Mucosa of descending colon (tissue), 3 donors: Measurements from ENCODE around the gene FFAR1. TPM values are rescaled to one million over a fixed set of nuclear protein-coding genes. Genes with fewer than 3 reads are reported as not detected.
A peak's percentile ranks its signal among the peaks of the same experiment; 100 is the strongest.

Experiments
- ATAC-seq: fragments of 200-7000 bp; cut with Tn5 transposase; one replicate; pipeline ENCODE4 v1.9.1; 2020; ENCODE audit warnings: mild to moderate bottlenecking, moderate library complexity
- DNase-seq, 3 donors: peaks; one replicate each; pipeline ENCODE4 v3.0.0-alpha.2; 2020
- H3K36me3 ChIP-seq: fragments of 200-600 bp; one replicate; pipeline ENCODE4 v1.8.0; 2021; ENCODE audit warnings: low read depth, mild to moderate bottlenecking
- H3K4me1 ChIP-seq: fragments of 200-600 bp; one replicate; pipeline ENCODE4 v1.8.0; 2021; ENCODE audit warnings: low read depth, mild to moderate bottlenecking
- H3K4me3 ChIP-seq: fragments of 200-600 bp; one replicate; pipeline ENCODE4 v1.8.0; 2021; ENCODE audit warnings: mild to moderate bottlenecking
- H3K9me3 ChIP-seq: fragments of 200-600 bp; one replicate; pipeline ENCODE4 v1.8.0; 2021; ENCODE audit warnings: mild to moderate bottlenecking
- intact Hi-C, 2 donors: fragments of 100-400 bp; cut with DNase I in 1 of 2; cut with micrococcal nuclease in 1 of 2; formaldehyde crosslinking; loops; one replicate each; pipeline versions ENCODE4 v1.11.0 to v1.11.1; 2022; cut with DNase I, micrococcal nuclease
- total RNA-seq, 3 donors: library from RNA; stranded (reverse); fragmentation: NEBNext Ultra II Directional in 2 of 3; extraction: Animal tissue kit (Norgen Biotek cat#: 25700) in 2 of 3; gene quantifications; one replicate each; pipeline versions ENCODE4 v1.2.1 to v1.2.4, GENCODE V29; 2021 to 2023
- TF ChIP-seq, protein P1 (sequence below): fragments of 200-600 bp; IDR thresholded peaks from one replicate; pipeline ENCODE4 v1.8.0; 2022; ENCODE audit warnings: antibody characterized with exemption, mild to moderate bottlenecking
- donor health status: DM: no; HTN: no; CAD: no; lungs with moderate emphysema.
- donor health status: DM: no; HTN: no; CAD: no.
- donor health status: DM: no; HTN: yes; CAD: no.

The FFAR1 gene
- total RNA-seq, 3 donors from 2014 or later: not detected

- Histone ChIP-seq H3K4me3 (no peak overlapping the region), H3K4me1 (no peaks in the 10 kb centered on the region), H3K36me3 (no peaks in the 10 kb centered on the region), H3K9me3 (no peaks in the 10 kb centered on the region)
- TF ChIP-seq, protein P1, sequence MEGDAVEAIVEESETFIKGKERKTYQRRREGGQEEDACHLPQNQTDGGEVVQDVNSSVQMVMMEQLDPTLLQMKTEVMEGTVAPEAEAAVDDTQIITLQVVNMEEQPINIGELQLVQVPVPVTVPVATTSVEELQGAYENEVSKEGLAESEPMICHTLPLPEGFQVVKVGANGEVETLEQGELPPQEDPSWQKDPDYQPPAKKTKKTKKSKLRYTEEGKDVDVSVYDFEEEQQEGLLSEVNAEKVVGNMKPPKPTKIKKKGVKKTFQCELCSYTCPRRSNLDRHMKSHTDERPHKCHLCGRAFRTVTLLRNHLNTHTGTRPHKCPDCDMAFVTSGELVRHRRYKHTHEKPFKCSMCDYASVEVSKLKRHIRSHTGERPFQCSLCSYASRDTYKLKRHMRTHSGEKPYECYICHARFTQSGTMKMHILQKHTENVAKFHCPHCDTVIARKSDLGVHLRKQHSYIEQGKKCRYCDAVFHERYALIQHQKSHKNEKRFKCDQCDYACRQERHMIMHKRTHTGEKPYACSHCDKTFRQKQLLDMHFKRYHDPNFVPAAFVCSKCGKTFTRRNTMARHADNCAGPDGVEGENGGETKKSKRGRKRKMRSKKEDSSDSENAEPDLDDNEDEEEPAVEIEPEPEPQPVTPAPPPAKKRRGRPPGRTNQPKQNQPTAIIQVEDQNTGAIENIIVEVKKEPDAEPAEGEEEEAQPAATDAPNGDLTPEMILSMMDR: no peak
- DNase-seq: peak in 1 of 3 donors; percentile 44
- intact Hi-C loops: loop anchor here in 1 of 2 donors (10.0 kb wide), 1 partner anchor 144 kb away; the partner anchor contains the start of gene KRTDAP
- no peak for ATAC-seq
These were observed 2.9 kb downstream of the FFAR1 start for GRCh38 chr19:35350591-35350990.

- DNase-seq (peak in 1 of 3 donors; percentile 46), ATAC-seq (no peak)
- intact Hi-C loops: loop anchor here in 1 of 2 donors (10.0 kb wide), 1 partner anchor 143 kb away; the partner anchor contains the start of gene KRTDAP
- no peak overlapping the region for H3K4me3 ChIP-seq
- TF ChIP-seq, protein P1: no peak
- no peaks in the 10 kb centered on the region for H3K4me1 ChIP-seq
- no peaks in the 10 kb centered on the region for H3K36me3 ChIP-seq
- no peaks in the 10 kb centered on the region for H3K9me3 ChIP-seq
These were observed 3.9 kb downstream of the FFAR1 start for GRCh38 chr19:35351411-35352176.

DNA sequence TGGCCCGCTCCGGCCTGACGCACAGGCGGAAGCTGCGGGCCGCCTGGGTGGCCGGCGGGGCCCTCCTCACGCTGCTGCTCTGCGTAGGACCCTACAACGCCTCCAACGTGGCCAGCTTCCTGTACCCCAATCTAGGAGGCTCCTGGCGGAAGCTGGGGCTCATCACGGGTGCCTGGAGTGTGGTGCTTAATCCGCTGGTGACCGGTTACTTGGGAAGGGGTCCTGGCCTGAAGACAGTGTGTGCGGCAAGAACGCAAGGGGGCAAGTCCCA lies 4.4 kb downstream of the FFAR1 start:
- intact Hi-C loops: loop anchor here in 1 of 2 donors (10.0 kb wide), 1 partner anchor 143 kb away; the partner anchor contains the start of gene KRTDAP

GRCh38 chr19:35352448-35353304 lies 5.0 kb downstream of the FFAR1 start:
- Histone ChIP-seq H3K9me3 (no peaks in the 10 kb centered on the region), H3K4me1 (no peaks in the 10 kb centered on the region), H3K36me3 (no peaks in the 10 kb centered on the region), H3K4me3 (no peak overlapping the region)
- TF ChIP-seq, protein P1: peak; percentile 31
- peak; percentile 58 to 73 (median 59) for DNase-seq
- intact Hi-C loops: loop anchor here in 1 of 2 donors (10.0 kb wide), 1 partner anchor 142 kb away; the partner anchor contains the start of gene KRTDAP
- peak; percentile 85 for ATAC-seq

More for the DNA sequence above, 4.4 kb downstream of the FFAR1 start:
- H3K36me3 ChIP-seq: no peaks in the 10 kb centered on the region
- TF ChIP-seq, protein P1: no peak
- no peaks in the 10 kb centered on the region for H3K4me1 ChIP-seq
- H3K9me3 ChIP-seq: no peaks in the 10 kb centered on the region
- no peak overlapping the region for H3K4me3 ChIP-seq
- ATAC-seq: no peak
- DNase-seq: peak in 1 of 3 donors; percentile 38

GRCh38 chr19:35353635-35354034 lies 5.9 kb downstream of the FFAR1 start:
- Histone ChIP-seq H3K36me3 (no peaks in the 10 kb centered on the region), H3K9me3 (no peaks in the 10 kb centered on the region), H3K4me3 (no peak overlapping the region), H3K4me1 (no peaks in the 10 kb centered on the region)
- TF ChIP-seq, protein P1: no peak
- DNase-seq: no peak
- ATAC-seq: no peak
- intact Hi-C loops: loop anchor here in 1 of 2 donors (10.0 kb wide), 1 partner anchor 141 kb away; the partner anchor contains the start of gene KRTDAP
